MCF 10A (cell line): ENCODE data around the gene TEX30. TPM values are rescaled to one million over a fixed set of nuclear protein-coding genes. Genes with fewer than 3 reads are reported as not detected.
A peak's percentile ranks its signal among the peaks of the same experiment; 100 is the strongest.

Source experiments
- BruUV-seq: library from RNA; stranded (reverse); fragments of 400-500 nt; replicated peaks from 2 replicates; lab custom pipeline; 2021; lab: Mats Ljungman, UMichigan
- CTCF ChIA-PET: fragments of 300-600 bp; sonication (Branson Sonifier 250); formaldehyde crosslinking; extraction: SDS; loops from one replicate; lab custom pipeline; 2021; ENCODE audit warnings: antibody characterized with exemption, inconsistent platforms; lab: Yijun Ruan, JAX
- POLR2A ChIA-PET: fragments of 300-600, 350-650 bp; sonication (Branson Sonifier 250); formaldehyde crosslinking; extraction: SDS; loops from one replicate; lab custom pipeline; 2020; ENCODE audit warnings: antibody characterized with exemption, inconsistent platforms; lab: Yijun Ruan, JAX
- DNase-seq: peaks from one replicate; pipeline ENCODE4 v3.0.0-alpha.2; 2018; ENCODE audit not compliant: unreplicated experiment
- H3K27ac Mint-ChIP-seq: one replicate; pipeline ENCODE4 v1.8.0; 2022; ENCODE audit warnings: mild to moderate bottlenecking, low read depth, mixed read lengths; ENCODE audit not compliant: unreplicated experiment
- H3K27me3 Mint-ChIP-seq: one replicate; pipeline ENCODE4 v1.8.0; 2022; ENCODE audit warnings: mixed read lengths; ENCODE audit not compliant: insufficient read depth, unreplicated experiment
- H3K36me3 Mint-ChIP-seq: one replicate; pipeline ENCODE4 v1.8.0; 2022; ENCODE audit warnings: mild to moderate bottlenecking, moderate library complexity, mixed read lengths; ENCODE audit not compliant: insufficient read depth, unreplicated experiment
- H3K4me1 Mint-ChIP-seq: one replicate; pipeline ENCODE4 v1.8.0; 2022; ENCODE audit warnings: mixed read lengths; ENCODE audit not compliant: insufficient read depth, unreplicated experiment
- H3K4me3 Mint-ChIP-seq: one replicate; pipeline ENCODE4 v1.8.0; 2022; ENCODE audit warnings: mild to moderate bottlenecking, moderate library complexity, mixed read lengths; ENCODE audit not compliant: unreplicated experiment
- H3K9me3 Mint-ChIP-seq: one replicate; pipeline ENCODE4 v1.8.0; 2022; ENCODE audit warnings: mixed read lengths; ENCODE audit not compliant: unreplicated experiment
- intact Hi-C: fragments of 100-400 bp; cut with micrococcal nuclease; formaldehyde crosslinking; loops from 2 replicates; pipeline ENCODE4 v1.14.1; 2022
- total RNA-seq: library from RNA; stranded (reverse); gene quantifications from 2 replicates; pipeline ENCODE4 v1.2.3, GENCODE V29; 2022
- TF ChIP-seq, protein P1 (sequence below): fragments of 200-600 bp; IDR thresholded peaks from one replicate; pipeline ENCODE4 v1.8.0; 2022; ENCODE audit warnings: antibody characterized with exemption, mild to moderate bottlenecking; ENCODE audit not compliant: unreplicated experiment

Gene TEX30
- total RNA-seq, 1 experiment from 2014 or later = 14.2 TPM

DNA sequence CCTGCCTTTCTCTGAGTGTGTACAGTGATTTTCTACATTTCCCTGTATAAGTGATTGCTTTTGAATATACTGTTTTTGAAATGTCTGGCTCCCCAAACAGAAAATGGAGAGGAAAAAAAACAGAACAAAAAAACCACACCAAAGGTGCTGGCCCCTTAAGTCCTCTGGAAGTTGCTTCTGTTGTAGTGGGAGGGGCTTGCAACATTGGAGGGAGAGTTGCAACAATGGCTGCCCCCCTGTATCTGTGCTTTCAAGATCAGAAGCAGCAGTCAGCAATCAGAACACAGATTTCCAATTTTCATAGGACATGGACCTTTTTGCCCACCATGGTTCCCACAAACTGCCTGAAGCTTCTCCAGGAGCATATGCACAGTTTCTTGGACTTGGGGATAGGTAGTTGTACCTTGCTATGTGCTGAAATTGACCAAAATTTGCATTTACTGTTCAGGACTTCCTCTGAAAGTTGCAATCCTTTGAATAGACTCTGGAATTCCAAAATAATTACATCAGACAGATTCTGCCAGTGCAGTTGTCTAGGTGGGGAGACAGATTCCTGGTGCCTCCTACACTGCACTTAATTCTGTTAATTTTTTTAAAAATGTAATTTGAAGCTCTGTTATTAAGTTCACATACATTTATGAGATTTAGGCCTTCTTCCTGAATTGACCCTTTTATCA lies 39.2 kb upstream of the TEX30 start:
- Mint-ChIP-seq H3K27ac (peak overlapping the region; percentile 9), H3K4me1 (peaks cover 14% of the 10 kb centered on the region), H3K4me3 (no peak overlapping the region), H3K9me3 (no peaks in the 10 kb centered on the region), H3K36me3 (peaks cover 47% of the 10 kb centered on the region), H3K27me3 (no peaks in the 10 kb centered on the region)
- no TSS peak for BruUV-seq
- TF ChIP-seq, protein P1, sequence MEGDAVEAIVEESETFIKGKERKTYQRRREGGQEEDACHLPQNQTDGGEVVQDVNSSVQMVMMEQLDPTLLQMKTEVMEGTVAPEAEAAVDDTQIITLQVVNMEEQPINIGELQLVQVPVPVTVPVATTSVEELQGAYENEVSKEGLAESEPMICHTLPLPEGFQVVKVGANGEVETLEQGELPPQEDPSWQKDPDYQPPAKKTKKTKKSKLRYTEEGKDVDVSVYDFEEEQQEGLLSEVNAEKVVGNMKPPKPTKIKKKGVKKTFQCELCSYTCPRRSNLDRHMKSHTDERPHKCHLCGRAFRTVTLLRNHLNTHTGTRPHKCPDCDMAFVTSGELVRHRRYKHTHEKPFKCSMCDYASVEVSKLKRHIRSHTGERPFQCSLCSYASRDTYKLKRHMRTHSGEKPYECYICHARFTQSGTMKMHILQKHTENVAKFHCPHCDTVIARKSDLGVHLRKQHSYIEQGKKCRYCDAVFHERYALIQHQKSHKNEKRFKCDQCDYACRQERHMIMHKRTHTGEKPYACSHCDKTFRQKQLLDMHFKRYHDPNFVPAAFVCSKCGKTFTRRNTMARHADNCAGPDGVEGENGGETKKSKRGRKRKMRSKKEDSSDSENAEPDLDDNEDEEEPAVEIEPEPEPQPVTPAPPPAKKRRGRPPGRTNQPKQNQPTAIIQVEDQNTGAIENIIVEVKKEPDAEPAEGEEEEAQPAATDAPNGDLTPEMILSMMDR = no peak
- POLR2A ChIA-PET = interaction anchor here (1.1 to 2.3 kb wide), 6 partner anchors 12 to 221 kb away, joined by 3 to 15 read pairs (median 5); partner anchors contain the start of genes ERCC5 and TPP2
- DNase-seq = no peak
- CTCF ChIA-PET = interaction anchor here (0.6 to 0.9 kb wide), 4 partner anchors 11 to 230 kb away, joined by 3 read pairs; no protein-coding TSS in a partner anchor
- intact Hi-C loops = no loop called here

DNA sequence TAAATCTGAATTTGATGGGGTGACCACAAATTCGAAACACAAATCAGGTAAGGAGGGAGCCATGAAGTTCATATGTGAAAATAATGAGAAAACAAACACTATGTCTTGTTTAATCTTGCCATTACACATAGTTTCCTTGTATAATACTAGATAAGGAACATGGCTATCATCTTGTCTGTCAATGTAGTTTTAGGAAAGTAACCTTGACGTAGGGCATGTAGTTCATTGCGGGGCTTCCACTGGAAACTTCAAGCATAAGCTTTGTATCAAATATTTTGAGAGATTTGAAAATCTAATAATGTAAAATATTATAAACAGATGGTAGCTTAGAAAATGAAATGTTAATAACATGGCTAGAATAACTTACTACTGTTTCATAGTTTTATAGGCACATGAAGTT lies 34.1 kb upstream of the TEX30 start:
- no TSS peak for BruUV-seq
- Mint-ChIP-seq H3K27ac (no peak overlapping the region), H3K4me3 (no peak overlapping the region), H3K36me3 (peaks cover 32% of the 10 kb centered on the region), H3K9me3 (no peaks in the 10 kb centered on the region), H3K27me3 (no peaks in the 10 kb centered on the region), H3K4me1 (peaks cover 7% of the 10 kb centered on the region)
- TF ChIP-seq, protein P1 = no peak
- intact Hi-C loops = no loop called here
- POLR2A ChIA-PET = interaction anchor here (1.8 kb wide), 1 partner anchor 10 kb away, joined by 4 read pairs; no protein-coding TSS in a partner anchor
- no peak for DNase-seq
- CTCF ChIA-PET = interaction anchor here (0.6 to 1.6 kb wide), 4 partner anchors 9 to 228 kb away, joined by 3 to 7 read pairs (median 3); partner anchors contain the start of genes BIVM, ERCC5 and POGLUT2

DNA sequence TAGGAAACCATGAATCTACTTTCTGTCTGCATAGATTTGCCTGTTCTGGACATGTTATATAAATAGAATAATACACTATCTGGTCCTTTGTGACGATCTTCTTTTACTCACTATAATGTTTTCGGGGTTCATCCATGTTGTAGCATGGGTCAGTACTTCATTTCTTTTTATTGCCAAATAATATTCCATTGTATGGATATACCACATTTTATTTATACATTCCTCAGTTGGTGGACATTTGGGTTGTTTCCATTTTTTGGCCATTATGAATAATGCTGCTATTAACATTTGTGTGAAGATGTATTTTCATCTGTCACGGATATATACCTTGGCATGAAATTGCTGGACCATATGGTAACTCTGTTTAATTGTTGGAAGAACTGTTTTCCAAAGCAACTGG lies 32.1 kb upstream of the TEX30 start:
- H3K27ac Mint-ChIP-seq = no peak overlapping the region
- BruUV-seq = no TSS peak
- DNase-seq = no peak
- intact Hi-C loops = no loop called here
- H3K9me3 Mint-ChIP-seq = no peaks in the 10 kb centered on the region
- peaks cover 9% of the 10 kb centered on the region for H3K4me1 Mint-ChIP-seq
- TF ChIP-seq, protein P1 = no peak
- POLR2A ChIA-PET = no interaction called here
- no peaks in the 10 kb centered on the region for H3K27me3 Mint-ChIP-seq
- H3K36me3 Mint-ChIP-seq = peaks cover 19% of the 10 kb centered on the region
- CTCF ChIA-PET = no interaction called here
- H3K4me3 Mint-ChIP-seq = no peak overlapping the region
